Caki2 (cell line): ENCODE results near the gene KLHL3. TPM values are rescaled to one million over a fixed set of nuclear protein-coding genes. Genes with fewer than 3 reads are reported as not detected.

Experiments
- DNase-seq: peaks from one replicate; pipeline ENCODE4 v3.0.0-alpha.2; 2015; ENCODE audit warnings: low read depth
- in situ Hi-C: cut with HindIII; loops from 2 replicates; pipeline ENCODE4 v1.10.0; 2016; ENCODE audit warnings: low sequenced_read_pairs, low pct_unique_long_range_greater_than_20kb, mixed read lengths
- total RNA-seq: library from RNA; depleted of rRNA; stranded (reverse); fragments of >200 nt; shearing (Covaris generic); gene quantifications from 2 replicates; pipeline ENCODE4 v1.2.3, GENCODE V29; 2014; ENCODE audit warnings: low replicate concordance

Gene KLHL3
- total RNA-seq, 1 experiment from 2014 or later = not detected

- in situ Hi-C loops = no loop called here
- no peak for DNase-seq
Measured at GRCh38 chr5:137689306-137689705, 46.6 kb downstream of the KLHL3 start.

DNA sequence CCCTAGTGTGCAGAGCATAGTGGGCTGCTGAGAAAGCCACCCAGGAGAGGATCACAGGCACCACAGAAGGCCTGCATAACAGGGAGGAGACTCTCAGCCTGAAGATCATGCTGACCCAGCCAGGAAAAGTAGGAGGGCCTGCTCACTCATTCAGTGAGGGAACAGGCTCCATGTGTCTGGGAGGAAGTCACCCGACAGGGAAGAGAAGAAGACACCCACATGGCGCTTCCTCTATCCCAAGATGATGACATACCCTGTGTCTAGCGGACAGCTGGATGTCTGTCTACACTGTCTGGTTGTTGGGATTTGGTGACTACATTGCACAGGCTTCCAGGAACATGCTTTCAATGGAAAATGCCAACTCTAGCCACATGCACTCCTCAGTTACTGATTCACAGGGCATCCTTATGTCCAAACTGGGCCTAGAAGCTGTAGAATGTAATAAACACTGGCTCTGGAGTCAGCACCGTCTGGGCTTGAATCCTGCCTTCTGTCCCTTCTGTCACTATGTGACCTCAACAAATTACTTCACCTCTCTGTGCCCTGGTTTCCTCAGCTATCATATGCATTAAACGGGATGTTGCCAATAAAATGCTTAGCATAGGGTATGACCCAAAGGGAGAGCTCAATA, 47.6 kb downstream of the KLHL3 start:
- DNase-seq = no peak

DNA sequence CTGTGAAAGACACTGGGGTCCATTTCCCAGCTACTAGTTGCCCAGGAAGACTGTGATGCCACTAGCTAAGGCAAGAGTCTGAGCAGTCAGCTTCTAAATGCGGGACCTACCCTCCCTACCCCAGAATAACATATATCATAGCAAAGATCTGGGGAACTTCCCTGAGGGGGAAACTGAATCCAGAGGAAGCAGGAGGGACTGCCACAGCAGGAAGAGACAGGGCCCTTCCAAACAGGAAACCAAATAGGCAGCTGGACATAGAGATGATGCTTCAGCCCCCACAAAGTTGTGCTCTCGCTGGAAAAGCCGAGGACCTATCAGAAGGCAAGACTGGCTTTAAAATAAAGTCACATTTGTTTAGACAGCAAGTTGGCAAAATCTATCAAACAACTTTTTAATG, 51.1 kb downstream of the KLHL3 start:
- DNase-seq = no peak
- in situ Hi-C loops = no loop called here

More for the DNA sequence above, 47.6 kb downstream of the KLHL3 start:
- in situ Hi-C loops = no loop called here

- in situ Hi-C loops = no loop called here
- no peak for DNase-seq
Measured at GRCh38 chr5:137681191-137681590, 54.7 kb downstream of the KLHL3 start.

GRCh38 chr5:137679910-137680309, 56.0 kb downstream of the KLHL3 start:
- no peak for DNase-seq
- in situ Hi-C loops = no loop called here

DNA sequence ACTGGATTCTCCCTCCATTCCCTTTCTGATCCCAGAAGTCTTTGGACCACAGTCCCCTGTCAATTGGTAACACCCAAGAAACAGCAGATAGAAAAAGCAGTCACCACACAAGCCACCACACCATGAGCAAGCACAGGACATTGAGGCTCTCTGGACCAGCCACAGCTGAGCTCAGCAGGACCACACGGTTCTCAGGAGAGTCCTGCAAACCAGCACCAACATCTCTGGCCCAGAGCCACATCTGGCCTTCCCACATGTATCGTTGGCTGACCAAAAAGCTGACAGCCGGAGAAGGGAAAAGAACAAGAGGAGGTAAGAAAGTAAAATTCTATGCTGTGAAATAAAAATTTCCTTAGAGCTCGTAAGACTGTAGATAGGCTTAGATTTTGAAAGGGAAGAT, 56.7 kb downstream of the KLHL3 start:
- DNase-seq = no peak
- in situ Hi-C loops = no loop called here

- in situ Hi-C loops = no loop called here
- no peak for DNase-seq
Measured at GRCh38 chr5:137672881-137673280, 63.0 kb downstream of the KLHL3 start.

DNA sequence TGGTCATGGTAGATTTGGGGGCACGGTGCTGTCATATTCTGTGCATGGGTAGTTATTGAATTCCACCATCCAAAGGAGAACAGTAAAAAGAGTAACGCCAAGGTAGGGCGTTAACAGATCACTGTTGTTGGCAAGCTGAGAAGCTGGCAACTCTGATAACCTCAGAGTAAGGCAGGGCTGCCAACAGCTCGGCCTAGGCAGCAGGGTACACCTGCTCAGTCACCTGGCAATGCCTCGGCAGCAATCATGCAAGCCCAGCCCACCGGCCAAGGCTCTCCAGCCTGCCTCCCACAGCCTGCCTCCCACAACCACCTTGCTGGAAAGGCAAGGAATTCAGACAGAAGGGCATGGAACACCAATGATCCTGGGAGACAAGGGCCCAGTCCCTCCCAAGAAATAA, 63.9 kb downstream of the KLHL3 start:
- in situ Hi-C loops = no loop called here

DNA sequence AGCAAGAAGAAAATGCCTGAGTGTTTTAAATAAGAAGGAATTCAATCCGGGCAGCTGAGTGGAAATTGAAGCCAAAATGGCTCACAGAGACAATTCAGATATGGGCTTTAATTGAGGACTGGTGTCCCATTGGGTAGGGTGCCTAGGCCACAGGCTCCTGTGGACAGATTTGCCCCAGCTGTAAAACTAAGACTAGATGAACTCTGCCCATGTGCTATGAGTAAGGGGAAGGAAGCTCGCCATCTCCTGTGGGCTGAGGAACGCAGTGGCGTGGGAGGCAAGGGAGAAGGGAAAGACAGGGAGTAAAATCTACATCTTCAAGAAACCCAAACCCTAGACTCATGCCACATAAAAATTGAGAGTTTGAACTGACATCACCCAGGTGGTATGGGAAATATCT, 66.1 kb downstream of the KLHL3 start:
- in situ Hi-C loops = no loop called here

More for the DNA sequence above, 63.9 kb downstream of the KLHL3 start:
- no peak for DNase-seq

DNA sequence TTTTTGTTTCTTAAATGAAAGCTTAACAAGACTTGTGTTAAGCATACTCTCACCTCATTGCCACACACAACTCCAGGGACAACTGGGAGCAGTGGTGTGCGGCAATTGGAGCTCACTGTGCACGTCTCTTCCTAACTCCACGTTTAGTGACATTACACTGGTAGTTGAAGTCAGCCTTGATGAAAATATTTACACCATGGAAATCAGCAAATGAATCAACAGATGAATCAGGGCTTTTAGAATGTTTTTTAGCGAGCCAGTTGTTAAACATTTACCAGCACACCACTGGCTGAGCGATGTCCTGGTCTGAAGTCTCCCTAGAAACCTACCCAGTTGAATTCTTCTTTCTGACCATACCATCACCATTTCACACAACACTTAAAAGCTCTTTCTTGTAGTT, 67.3 kb downstream of the KLHL3 start:
- DNase-seq = peak; percentile 12
- in situ Hi-C loops = no loop called here

More for the DNA sequence above, 66.1 kb downstream of the KLHL3 start:
- no peak for DNase-seq

GRCh38 chr5:137667341-137667740, 68.5 kb downstream of the KLHL3 start:
- DNase-seq = no peak
- in situ Hi-C loops = no loop called here

- DNase-seq = no peak
- in situ Hi-C loops = no loop called here
Measured at GRCh38 chr5:137666901-137667300, 69.0 kb downstream of the KLHL3 start.

- in situ Hi-C loops = no loop called here
- no peak for DNase-seq
Measured at GRCh38 chr5:137666461-137666850, 69.4 kb downstream of the KLHL3 start.

DNA sequence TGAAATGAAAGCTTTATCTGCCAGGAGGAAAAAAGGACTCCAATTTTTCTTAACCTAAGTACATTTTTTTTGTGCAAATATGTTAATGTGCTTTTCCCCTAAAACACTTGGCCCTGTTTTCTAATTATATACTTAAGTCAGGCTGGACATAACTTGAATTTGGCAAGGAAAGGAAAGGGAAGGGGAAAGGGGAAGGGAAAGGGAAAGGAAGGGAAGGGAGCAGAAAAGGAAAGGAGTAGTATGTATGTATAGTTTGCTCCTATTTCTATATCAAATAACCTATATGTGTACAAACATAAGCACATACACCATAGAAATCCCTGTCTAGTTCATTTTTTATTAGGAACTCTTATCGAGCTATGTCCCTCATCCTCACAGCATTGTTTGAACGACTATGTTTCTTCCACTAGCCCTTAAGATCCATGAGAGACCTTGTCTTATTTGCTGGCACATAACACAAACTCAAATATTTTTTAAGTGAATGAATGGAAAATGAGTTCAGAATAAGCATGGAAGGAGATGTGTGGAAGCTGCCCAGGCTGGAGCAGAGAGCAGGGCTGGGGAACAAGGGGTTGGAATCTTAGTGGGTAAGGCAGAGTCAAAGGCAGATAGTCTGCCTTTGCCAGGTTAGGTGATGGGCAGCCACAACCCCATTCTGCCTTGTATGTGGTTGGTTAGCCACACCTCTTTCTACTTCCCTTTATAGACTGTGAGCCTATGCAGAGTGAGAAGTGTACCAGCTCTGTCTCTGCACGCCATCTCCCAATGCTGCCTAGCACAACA, 70.0 kb downstream of the KLHL3 start:
- in situ Hi-C loops = no loop called here
- no peak for DNase-seq

GRCh38 chr5:137660349-137660817, 75.5 kb downstream of the KLHL3 start:
- in situ Hi-C loops = no loop called here
- peak; percentile 42 for DNase-seq

DNA sequence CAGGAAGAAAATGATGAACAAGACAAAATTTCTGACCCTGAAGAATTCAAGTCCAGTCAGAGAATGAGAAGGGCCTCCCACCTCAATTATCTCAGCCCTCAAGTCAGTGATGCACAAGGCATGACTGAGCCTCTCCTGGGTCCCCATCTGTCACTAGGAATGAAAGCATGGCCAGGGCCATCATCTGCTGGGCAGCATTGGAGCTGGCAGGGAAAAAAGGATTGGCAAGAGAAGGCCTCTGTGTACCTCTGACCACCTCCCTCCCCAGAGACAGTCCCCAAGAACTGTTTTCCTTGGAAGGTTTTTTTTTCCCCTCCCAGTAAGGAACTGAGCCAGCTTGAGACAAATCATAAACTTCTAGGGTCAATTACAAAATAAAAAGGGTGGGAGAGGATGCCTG, 76.7 kb downstream of the KLHL3 start:
- DNase-seq = no peak
- in situ Hi-C loops = no loop called here

DNA sequence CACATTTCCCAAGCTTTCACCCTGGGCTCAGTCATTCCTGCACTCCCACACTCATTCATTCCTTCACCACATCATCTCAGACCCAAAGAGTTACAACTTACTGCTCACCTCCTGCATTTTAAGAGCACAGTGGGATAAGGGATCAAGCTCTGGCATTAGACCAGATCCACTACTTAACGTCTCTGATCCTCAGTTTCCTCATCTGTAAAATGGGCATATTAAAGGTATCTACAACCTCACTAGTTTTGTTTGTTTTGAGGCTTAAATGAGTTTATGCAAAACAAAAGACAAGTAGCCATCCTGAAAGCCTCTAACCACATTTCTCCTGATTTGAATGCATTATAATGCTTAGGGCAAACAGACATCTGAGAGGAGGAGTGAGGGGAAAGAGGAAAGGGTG, 77.6 kb downstream of the KLHL3 start:
- in situ Hi-C loops = no loop called here

GRCh38 chr5:137657073-137657472, 78.8 kb downstream of the KLHL3 start:
- DNase-seq = no peak
- in situ Hi-C loops = no loop called here

More for the DNA sequence above, 77.6 kb downstream of the KLHL3 start:
- DNase-seq = no peak

- in situ Hi-C loops = no loop called here
- no peak for DNase-seq
Measured at GRCh38 chr5:137656558-137656957, 79.3 kb downstream of the KLHL3 start.

DNA sequence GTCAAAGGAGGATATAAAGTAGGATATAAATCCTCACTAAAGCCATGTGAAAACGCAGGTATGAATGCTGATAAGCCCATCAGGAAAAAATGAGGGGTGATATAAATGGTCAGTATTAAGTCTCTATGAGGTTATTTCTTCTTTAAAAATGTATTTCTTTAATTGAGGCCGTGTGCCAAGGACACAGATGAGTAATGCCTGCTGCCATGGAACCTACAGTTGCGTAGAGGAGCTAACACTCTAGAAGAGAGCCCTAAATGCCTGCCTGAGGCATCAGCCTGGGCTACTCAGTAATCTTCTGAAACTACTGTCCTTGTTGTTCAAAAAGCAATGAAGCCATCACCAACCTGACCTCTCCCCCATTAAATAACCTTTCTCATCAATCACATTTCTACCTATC, 84.9 kb downstream of the KLHL3 start:
- in situ Hi-C loops = no loop called here
- DNase-seq = no peak
